ENCODE results near the gene ZBTB11. TPM values are rescaled to one million over a fixed set of nuclear protein-coding genes. Genes with fewer than 3 reads are reported as not detected.

Gene ZBTB11, protein sequence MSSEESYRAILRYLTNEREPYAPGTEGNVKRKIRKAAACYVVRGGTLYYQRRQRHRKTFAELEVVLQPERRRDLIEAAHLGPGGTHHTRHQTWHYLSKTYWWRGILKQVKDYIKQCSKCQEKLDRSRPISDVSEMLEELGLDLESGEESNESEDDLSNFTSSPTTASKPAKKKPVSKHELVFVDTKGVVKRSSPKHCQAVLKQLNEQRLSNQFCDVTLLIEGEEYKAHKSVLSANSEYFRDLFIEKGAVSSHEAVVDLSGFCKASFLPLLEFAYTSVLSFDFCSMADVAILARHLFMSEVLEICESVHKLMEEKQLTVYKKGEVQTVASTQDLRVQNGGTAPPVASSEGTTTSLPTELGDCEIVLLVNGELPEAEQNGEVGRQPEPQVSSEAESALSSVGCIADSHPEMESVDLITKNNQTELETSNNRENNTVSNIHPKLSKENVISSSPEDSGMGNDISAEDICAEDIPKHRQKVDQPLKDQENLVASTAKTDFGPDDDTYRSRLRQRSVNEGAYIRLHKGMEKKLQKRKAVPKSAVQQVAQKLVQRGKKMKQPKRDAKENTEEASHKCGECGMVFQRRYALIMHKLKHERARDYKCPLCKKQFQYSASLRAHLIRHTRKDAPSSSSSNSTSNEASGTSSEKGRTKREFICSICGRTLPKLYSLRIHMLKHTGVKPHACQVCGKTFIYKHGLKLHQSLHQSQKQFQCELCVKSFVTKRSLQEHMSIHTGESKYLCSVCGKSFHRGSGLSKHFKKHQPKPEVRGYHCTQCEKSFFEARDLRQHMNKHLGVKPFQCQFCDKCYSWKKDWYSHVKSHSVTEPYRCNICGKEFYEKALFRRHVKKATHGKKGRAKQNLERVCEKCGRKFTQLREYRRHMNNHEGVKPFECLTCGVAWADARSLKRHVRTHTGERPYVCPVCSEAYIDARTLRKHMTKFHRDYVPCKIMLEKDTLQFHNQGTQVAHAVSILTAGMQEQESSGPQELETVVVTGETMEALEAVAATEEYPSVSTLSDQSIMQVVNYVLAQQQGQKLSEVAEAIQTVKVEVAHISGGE
- 10 to 100 TPM; 23.4 to 38.2 (median 25.9) TPM for total RNA-seq

DNA sequence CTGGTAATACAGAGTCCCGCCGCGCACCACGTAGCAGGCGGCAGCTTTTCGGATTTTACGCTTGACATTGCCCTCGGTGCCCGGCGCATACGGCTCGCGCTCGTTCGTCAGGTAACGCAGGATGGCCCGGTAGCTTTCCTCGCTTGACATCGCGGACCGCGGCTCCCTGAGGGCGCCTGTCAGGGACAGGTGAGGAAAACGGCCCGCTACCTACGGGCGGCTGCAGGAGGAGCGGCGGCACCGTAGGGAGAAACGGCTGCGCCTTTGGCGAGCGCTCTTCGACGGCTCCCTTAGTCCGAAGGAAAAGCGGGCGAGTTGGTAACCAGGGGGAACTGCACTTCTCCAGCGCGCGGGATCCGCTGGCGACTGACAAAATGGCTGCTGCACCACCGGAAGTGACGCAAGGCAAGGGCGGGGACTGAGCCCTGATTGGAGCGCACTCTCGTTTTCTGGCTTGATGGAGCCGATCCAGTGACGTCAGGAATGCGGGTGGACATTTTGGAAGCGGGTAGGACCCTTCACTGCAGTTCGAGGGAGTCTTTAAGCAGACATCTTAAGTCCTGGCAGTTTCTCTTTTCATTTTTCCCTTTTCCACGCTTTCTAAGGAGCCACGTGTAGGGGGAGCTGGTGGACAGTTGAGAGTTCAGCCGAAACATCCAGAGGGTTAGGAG, at the start of gene ZBTB11:
ZBTB11 (minus strand) TSS at position 368 of the 671 bp plus-strand sequence; CDS start at position 150, 218 bp downstream.
- TF ChIP-seq POLR2AphosphoS5 (IDR thresholded peaks at IDR 0.05) (peak; percentile 91 to 97 (median 95)), POLR2A (IDR thresholded peaks at IDR 0.05) (peak; percentile 91)
- TF ChIP-seq, protein P1, sequence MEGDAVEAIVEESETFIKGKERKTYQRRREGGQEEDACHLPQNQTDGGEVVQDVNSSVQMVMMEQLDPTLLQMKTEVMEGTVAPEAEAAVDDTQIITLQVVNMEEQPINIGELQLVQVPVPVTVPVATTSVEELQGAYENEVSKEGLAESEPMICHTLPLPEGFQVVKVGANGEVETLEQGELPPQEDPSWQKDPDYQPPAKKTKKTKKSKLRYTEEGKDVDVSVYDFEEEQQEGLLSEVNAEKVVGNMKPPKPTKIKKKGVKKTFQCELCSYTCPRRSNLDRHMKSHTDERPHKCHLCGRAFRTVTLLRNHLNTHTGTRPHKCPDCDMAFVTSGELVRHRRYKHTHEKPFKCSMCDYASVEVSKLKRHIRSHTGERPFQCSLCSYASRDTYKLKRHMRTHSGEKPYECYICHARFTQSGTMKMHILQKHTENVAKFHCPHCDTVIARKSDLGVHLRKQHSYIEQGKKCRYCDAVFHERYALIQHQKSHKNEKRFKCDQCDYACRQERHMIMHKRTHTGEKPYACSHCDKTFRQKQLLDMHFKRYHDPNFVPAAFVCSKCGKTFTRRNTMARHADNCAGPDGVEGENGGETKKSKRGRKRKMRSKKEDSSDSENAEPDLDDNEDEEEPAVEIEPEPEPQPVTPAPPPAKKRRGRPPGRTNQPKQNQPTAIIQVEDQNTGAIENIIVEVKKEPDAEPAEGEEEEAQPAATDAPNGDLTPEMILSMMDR (IDR thresholded peaks at IDR 0.05), result peak in 2 of 3 donors; percentile 46 to 58
- H3K27ac ChIP-seq, result peak within 1 kb of the TSS; percentile 96 to 99
- H3K36me3 ChIP-seq, result no peaks in the 10 kb centered on the region
- peak; percentile 99 to 100 for DNase-seq (ENCODE audit: low spot score in 2 of 2)
- peaks cover 6 to 11% of the 10 kb centered on the region in 2 donors for H3K4me1 ChIP-seq
- intact Hi-C loops (cut with DNase I; ENCODE audit: low total_unique reads), result no loop called here
- peak within 1 kb of the TSS; percentile 85 to 100 (median 99) for H3K4me3 ChIP-seq
- no peaks in the 10 kb centered on the region for H3K9me3 ChIP-seq
- no peaks in the 10 kb centered on the region for H3K27me3 ChIP-seq

DNA sequence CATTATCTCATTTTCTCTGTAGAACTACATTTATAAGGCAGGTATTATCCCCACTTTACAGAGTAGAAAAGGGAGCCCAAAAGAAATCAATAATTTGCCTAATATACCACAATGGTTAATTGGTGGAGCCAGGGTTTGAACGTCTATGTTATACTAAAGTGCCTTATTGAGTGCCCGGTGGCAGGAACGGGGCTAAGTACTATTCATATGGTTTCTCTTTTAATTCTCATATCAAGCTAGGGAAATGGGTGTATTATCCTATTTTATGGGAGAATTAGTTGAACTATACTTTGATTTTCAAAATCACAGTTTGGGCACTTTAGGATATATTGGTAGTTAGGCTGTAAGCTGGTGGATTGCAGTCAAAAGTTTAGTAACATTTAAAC, 49.0 kb upstream of the ZBTB11 start:
- no peaks in the 10 kb centered on the region for H3K36me3 ChIP-seq
- H3K27me3 ChIP-seq, result no peaks in the 10 kb centered on the region
- H3K4me1 ChIP-seq, result no peaks in the 10 kb centered on the region
- H3K9me3 ChIP-seq, result no peaks in the 10 kb centered on the region
- H3K27ac ChIP-seq, result no peak overlapping the region
- TF ChIP-seq POLR2AphosphoS5 (IDR thresholded peaks at IDR 0.05) (no peak), POLR2A (IDR thresholded peaks at IDR 0.05) (no peak)
- TF ChIP-seq, protein P1 (IDR thresholded peaks at IDR 0.05), result no peak
- H3K4me3 ChIP-seq, result peak overlapping the region in 2 of 3 donors; percentile 83 to 92
- DNase-seq (ENCODE audit: low spot score in 2 of 2), result no peak
- intact Hi-C loops (cut with DNase I; ENCODE audit: low total_unique reads), result no loop called here

DNA sequence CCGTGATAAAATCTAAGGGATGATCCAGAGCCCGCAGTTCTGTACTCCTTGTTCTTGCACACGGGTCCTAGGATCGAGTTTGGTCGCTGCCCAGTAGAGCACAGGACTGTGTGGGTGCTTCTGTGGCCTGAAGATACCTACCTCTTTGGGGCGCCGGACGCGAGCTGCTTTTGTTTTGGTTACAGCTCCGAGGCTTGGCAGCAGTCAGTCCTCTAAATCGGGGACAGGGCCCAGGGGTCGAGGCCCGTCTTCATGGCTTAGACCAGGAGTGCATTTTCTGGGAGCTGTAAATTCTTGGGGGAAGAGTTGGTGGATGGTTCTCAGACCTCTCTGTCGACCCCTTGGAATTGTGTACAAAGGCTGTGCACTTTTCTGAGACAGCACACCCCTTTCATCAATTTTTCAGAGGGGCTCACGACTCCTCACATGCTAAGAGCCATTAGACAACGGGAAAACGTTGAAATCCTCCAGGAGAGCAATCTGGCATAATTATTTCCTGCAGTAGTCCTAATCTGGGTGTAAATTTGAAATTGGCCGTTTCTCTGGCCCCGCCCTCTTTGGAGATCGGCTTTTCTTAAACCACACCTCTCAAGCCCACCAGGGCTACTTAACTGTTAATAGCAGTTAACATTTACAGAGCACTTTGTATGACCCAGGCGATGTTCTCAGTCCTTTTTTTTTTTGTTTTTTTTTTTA, 48.4 kb upstream of the ZBTB11 start:
- no peaks in the 10 kb centered on the region for H3K27me3 ChIP-seq
- no peak for DNase-seq (ENCODE audit: low spot score in 2 of 2)
- peak overlapping the region; percentile 77 to 86 for H3K27ac ChIP-seq
- H3K4me3 ChIP-seq, result peak overlapping the region; percentile 62 to 92 (median 83)
- H3K4me1 ChIP-seq, result no peaks in the 10 kb centered on the region
- H3K36me3 ChIP-seq, result no peaks in the 10 kb centered on the region
- intact Hi-C loops (cut with DNase I; ENCODE audit: low total_unique reads), result no loop called here
- H3K9me3 ChIP-seq, result no peaks in the 10 kb centered on the region
- TF ChIP-seq POLR2A (IDR thresholded peaks at IDR 0.05), result no peak
- no peak for TF ChIP-seq POLR2AphosphoS5 (IDR thresholded peaks at IDR 0.05)
- TF ChIP-seq, protein P1 (IDR thresholded peaks at IDR 0.05), result no peak

DNA sequence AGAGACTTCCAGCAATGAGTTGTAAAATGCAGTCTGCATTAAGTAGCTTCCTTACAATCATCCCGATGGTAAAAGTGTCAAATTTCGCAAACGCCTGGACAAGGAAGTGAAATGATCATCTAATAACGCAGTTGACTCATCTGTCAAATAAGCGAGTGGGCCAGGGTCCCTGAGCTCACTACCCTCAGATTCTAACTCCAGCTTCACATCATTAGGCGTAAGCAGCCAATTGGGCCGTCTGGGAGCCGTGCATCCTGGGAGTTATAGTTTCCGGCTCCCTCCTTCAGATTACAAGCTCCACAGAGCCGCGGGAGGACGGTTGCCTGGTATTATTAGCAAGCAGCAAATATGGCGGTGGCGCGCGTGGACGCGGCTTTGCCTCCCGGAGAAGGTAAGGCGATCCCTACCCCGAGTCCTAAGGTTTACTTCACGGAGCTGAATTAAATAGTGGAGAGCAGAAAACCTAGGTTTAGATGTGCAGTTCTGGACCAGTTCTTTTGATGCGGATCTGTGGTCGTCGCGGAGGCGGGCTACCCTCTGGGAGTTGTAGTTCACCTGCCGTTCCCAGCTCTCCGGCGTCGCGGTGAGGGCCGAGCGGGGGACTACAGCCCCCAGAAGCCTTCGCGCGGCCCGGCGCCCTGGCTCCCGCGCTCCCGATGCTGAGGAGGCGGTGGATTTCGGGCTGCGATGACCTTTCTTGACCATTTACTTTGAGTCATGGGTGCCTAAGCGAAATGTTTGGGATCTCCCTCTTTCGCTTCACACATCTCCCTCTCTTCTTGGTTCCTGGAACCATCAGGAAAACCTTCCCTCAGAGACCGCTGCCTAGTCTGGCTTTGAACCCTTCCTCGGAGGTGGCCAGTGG, 47.6 kb upstream of the ZBTB11 start, which contains the start of gene CEP97:
CEP97 (plus strand) TSS at position 286 of the 865 bp plus-strand sequence; CDS start at position 349, 63 bp downstream.
- Histone ChIP-seq H3K4me3 (peak within 1 kb of the TSS; percentile 62 to 92 (median 83)), H3K9me3 (no peaks in the 10 kb centered on the region), H3K27ac (peak within 1 kb of the TSS; percentile 77 to 86), H3K36me3 (no peaks in the 10 kb centered on the region), H3K4me1 (no peaks in the 10 kb centered on the region), H3K27me3 (no peaks in the 10 kb centered on the region)
- intact Hi-C loops (cut with DNase I; ENCODE audit: low total_unique reads), result no loop called here
- TF ChIP-seq, protein P1 (IDR thresholded peaks at IDR 0.05), result no peak
- TF ChIP-seq POLR2AphosphoS5 (IDR thresholded peaks at IDR 0.05), result peak in 2 of 3 donors; percentile 15 to 51
- DNase-seq (ENCODE audit: low spot score in 2 of 2), result peak; percentile 81 to 84
